H1 (cell line): Measurements from ENCODE around the gene CYP2A6. TPM values are rescaled to one million over a fixed set of nuclear protein-coding genes. Genes with fewer than 3 reads are reported as not detected.
"Not testable (repeated sequence)": the region's sequence is repeated elsewhere in the genome, so short reads cannot be mapped to it uniquely, and the experiment has no call there.

Experiments used
- CTCF ChIA-PET: fragments of 300-600 bp; sonication (Branson Sonifier 250); formaldehyde crosslinking; loops from one replicate; lab custom pipeline; 2021; ENCODE audit not compliant: partially characterized antibody; lab: Charles Lee
- POLR2A ChIA-PET: fragments of 300-600 bp; sonication (Branson Sonifier 250); formaldehyde crosslinking; loops from one replicate; lab custom pipeline; 2021; ENCODE audit warnings: inconsistent platforms; ENCODE audit not compliant: partially characterized antibody; lab: Charles Lee
- DNase-seq, 2 experiments: peaks; one replicate each; pipeline versions ENCODE4 v3.0.0 to v3.0.0-alpha.2; 2010 to 2022; ENCODE audit warnings: low spot score in 2 of 2, low read depth in 1 of 2, mixed read lengths in 1 of 2
- FAIRE-seq: peaks from 2 replicates; lab custom pipeline; 2011; peaks lifted over from hg19 to GRCh38; lab: Jason Lieb, UNC
- H2AFZ ChIP-seq: 2 replicates; pipeline ENCODE4 v1.8.1; 2012; ENCODE audit warnings: low read length, inconsistent platforms
- H2AK5ac ChIP-seq: 2 replicates; pipeline ENCODE4 v1.6.1; 2013; ENCODE audit warnings: low read depth, low read length
- H2BK120ac ChIP-seq: replicated peaks from 2 replicates; pipeline ENCODE3; 2013; ENCODE audit warnings: low read depth, low read length, inconsistent platforms
- H2BK12ac ChIP-seq: 2 replicates; pipeline ENCODE4 v1.6.1; 2013; ENCODE audit warnings: low read depth, low read length
- H2BK15ac ChIP-seq: 2 replicates; pipeline ENCODE4 v1.6.1; 2013; ENCODE audit warnings: low read length
- H2BK20ac ChIP-seq: 2 replicates; pipeline ENCODE4 v1.6.1; 2013; ENCODE audit warnings: low read length
- H2BK5ac ChIP-seq: 2 replicates; pipeline ENCODE4 v1.6.1; 2013; ENCODE audit warnings: low read depth, low read length
- H3K14ac ChIP-seq: 2 replicates; pipeline ENCODE4 v1.6.1; 2013; ENCODE audit warnings: inconsistent platforms; ENCODE audit not compliant: insufficient read length
- H3K18ac ChIP-seq: 2 replicates; pipeline ENCODE4 v1.6.1; 2013; ENCODE audit warnings: low read length; ENCODE audit errors: extremely low read depth
- H3K23ac ChIP-seq: 2 replicates; pipeline ENCODE4 v1.6.1; 2013; ENCODE audit warnings: inconsistent platforms; ENCODE audit not compliant: insufficient read length
- H3K23me2 ChIP-seq: 2 replicates; pipeline ENCODE4 v1.6.1; 2013; ENCODE audit warnings: low read depth, low read length
- H3K27ac ChIP-seq: 2 replicates; pipeline ENCODE4 v1.6.1; 2011; ENCODE audit warnings: low read depth, low read length, inconsistent platforms
- H3K27me3 ChIP-seq, 4 experiments: replicated peaks in 1 of 4; 1 replicate in 1 of 4; 2 replicates in 3 of 4; pipeline versions ENCODE4 v1.6.1 to v1.8.1; 2011 to 2013; ENCODE audit warnings: low read length in 3 of 4, mild to moderate bottlenecking in 3 of 4, inconsistent platforms in 2 of 4, mixed read lengths in 2 of 4, moderate library complexity in 1 of 4; ENCODE audit not compliant: control insufficient read depth in 3 of 4, insufficient read depth in 3 of 4; ENCODE audit errors: extremely low read depth in 1 of 4
- H3K36me3 ChIP-seq, 4 experiments: 2 replicates each; pipeline versions ENCODE4 v1.6.1 to v1.8.1; 2011 to 2013; ENCODE audit warnings: mild to moderate bottlenecking in 4 of 4, low read length in 3 of 4, moderate library complexity in 2 of 4, control low read depth in 1 of 4, inconsistent platforms in 1 of 4; ENCODE audit not compliant: insufficient read depth in 4 of 4, control insufficient read depth in 2 of 4
- H3K4ac ChIP-seq: replicated peaks from 2 replicates; pipeline ENCODE3; 2013; ENCODE audit warnings: low read length, low read depth, mixed read lengths, inconsistent platforms; ENCODE audit not compliant: insufficient read length
- H3K4me1 ChIP-seq, 4 experiments: replicated peaks in 1 of 4; 1 replicate in 1 of 4; 2 replicates in 3 of 4; pipeline versions ENCODE4 v1.6.1 to v1.8.1; 2011 to 2013; ENCODE audit warnings: low read length in 3 of 4, inconsistent platforms in 2 of 4, mixed read lengths in 1 of 4; ENCODE audit not compliant: insufficient read depth in 4 of 4, control insufficient read depth in 3 of 4
- H3K4me2 ChIP-seq, 2 experiments: 2 replicates each; pipeline versions ENCODE4 v1.6.1 to v1.8.1; 2011 to 2013; ENCODE audit warnings: low read depth in 2 of 2, low read length in 2 of 2, control low read depth in 1 of 2, inconsistent platforms in 1 of 2, mild to moderate bottlenecking in 1 of 2; ENCODE audit not compliant: insufficient read depth in 1 of 2
- H3K4me3 ChIP-seq, 4 experiments: fragments of 200-600, 300-600 bp in 1 of 4; sonication (generic), shearing (Covaris generic), sonication (Bioruptor Twin) in 1 of 4; 2 replicates each; pipeline versions ENCODE4 v1.5.1 to v1.8.1; 2011 to 2016; ENCODE audit warnings: low read length in 4 of 4, low read depth in 3 of 4, control low read depth in 2 of 4, inconsistent platforms in 2 of 4, mild to moderate bottlenecking in 2 of 4, mixed read lengths in 1 of 4, moderate library complexity in 1 of 4; ENCODE audit not compliant: insufficient read depth in 2 of 4; ENCODE audit errors: extremely low read depth in 1 of 4
- H3K56ac ChIP-seq: replicated peaks from 2 replicates; pipeline ENCODE3; 2013; ENCODE audit warnings: low read depth, mild to moderate bottlenecking, mixed read lengths, low read length, inconsistent platforms; ENCODE audit not compliant: insufficient read length
- H3K79me1 ChIP-seq: 2 replicates; pipeline ENCODE4 v1.6.1; 2013; ENCODE audit warnings: low read depth, low read length, control low read depth
- H3K79me2 ChIP-seq, 2 experiments: 2 replicates each; pipeline versions ENCODE4 v1.6.1 to v1.8.1; 2012 to 2013; ENCODE audit warnings: low read length in 2 of 2, mild to moderate bottlenecking in 2 of 2, inconsistent platforms in 1 of 2; ENCODE audit not compliant: insufficient read depth in 2 of 2, control insufficient read depth in 1 of 2
- H3K9ac ChIP-seq, 4 experiments: replicated peaks in 1 of 4; 1 replicate in 1 of 4; 2 replicates in 3 of 4; pipeline versions ENCODE4 v1.6.1 to v1.8.1; 2011 to 2013; ENCODE audit warnings: low read depth in 3 of 4, low read length in 3 of 4, control low read depth in 2 of 4, mild to moderate bottlenecking in 2 of 4, moderate library complexity in 2 of 4, inconsistent platforms in 1 of 4; ENCODE audit errors: extremely low read depth in 1 of 4
- H3K9me3 ChIP-seq, 2 experiments: 2 replicates each; pipeline versions ENCODE4 v1.6.1 to v1.8.1; 2012 to 2013; ENCODE audit warnings: mild to moderate bottlenecking in 2 of 2, moderate library complexity in 2 of 2, control low read depth in 1 of 2, inconsistent platforms in 1 of 2, low read depth in 1 of 2, low read length in 1 of 2, mixed read lengths in 1 of 2; ENCODE audit not compliant: insufficient read depth in 2 of 2
- H4K20me1 ChIP-seq, 2 experiments: replicated peaks in 1 of 2; 2 replicates each; pipeline versions ENCODE3 to v1.8.1; 2011 to 2013; ENCODE audit warnings: inconsistent platforms in 2 of 2, low read length in 2 of 2, mild to moderate bottlenecking in 1 of 2; ENCODE audit not compliant: insufficient read depth in 2 of 2, control insufficient read depth in 1 of 2
- H4K5ac ChIP-seq: 2 replicates; pipeline ENCODE4 v1.6.1; 2013; ENCODE audit warnings: low read length, low read depth, mixed read lengths, inconsistent platforms; ENCODE audit not compliant: insufficient read length
- H4K8ac ChIP-seq: 2 replicates; pipeline ENCODE4 v1.8.0; 2013; ENCODE audit warnings: mild to moderate bottlenecking, moderate library complexity, low read length, inconsistent platforms; ENCODE audit not compliant: insufficient read depth; ENCODE audit errors: extremely low read depth
- H4K91ac ChIP-seq: replicated peaks from 2 replicates; pipeline ENCODE3; 2013; ENCODE audit warnings: low read length, mixed read lengths, inconsistent platforms; ENCODE audit not compliant: insufficient read length
- WGBS, 2 experiments: shearing (Covaris generic) in 1 of 2; methylation state at CpG; one replicate each; pipeline versions ENCODE4 v1.1.6 to v1.1.7; 2013 to 2015; ENCODE audit warnings: low lambda C conversion rate in 2 of 2, mixed read lengths in 2 of 2, inconsistent platforms in 1 of 2, low coverage in 1 of 2, missing lambda C conversion rate in 1 of 2; ENCODE audit not compliant: insufficient replicate concordance in 2 of 2, insufficient coverage in 1 of 2, insufficient read length in 1 of 2; ENCODE audit errors: extremely low coverage in 1 of 2, missing lambda C conversion rate in 1 of 2; 5-methylcytosine and 5-hydroxymethylcytosine counted together
- polyA plus RNA-seq, 7 experiments: library from polyadenylated mRNA; depleted of rRNA in 3 of 7; stranded (reverse) in 5 of 7; unstranded in 2 of 7; fragments of >200 nt in 5 of 7; fragments of 200-250 nt in 2 of 7; gene quantifications; 1 replicate in 5 of 7; 2 replicates in 1 of 7; 4 replicates in 1 of 7; pipeline versions ENCODE4 v1.2.1 to v1.2.3, GENCODE V29; 2011 to 2013; ENCODE audit warnings: missing spikeins in 2 of 7, mixed read lengths in 2 of 7
- total RNA-seq: library from RNA; stranded (reverse); fragmentation: NEBNext Ultra II Directional; extraction: Animal tissue kit (Norgen Biotek cat#: 25700); gene quantifications from 2 replicates; pipeline ENCODE4 v1.2.1, GENCODE V29; 2021

CYP2A6 gene
- total and polyA plus RNA-seq, 2 of the 8 experiments (the other 6 are each of a cell fraction or from before 2014, with no cell fraction given) = 0.33 TPM; not detected in 1

- H2BK15ac ChIP-seq, H3K9me3 ChIP-seq, H2BK5ac ChIP-seq, CTCF ChIA-PET, H2BK12ac ChIP-seq, H4K91ac ChIP-seq, H2AFZ ChIP-seq, H3K27me3 ChIP-seq, H4K5ac ChIP-seq, H3K4me1 ChIP-seq, H3K79me1 ChIP-seq, H2BK120ac ChIP-seq, H3K23me2 ChIP-seq, H3K9ac ChIP-seq, H3K18ac ChIP-seq, H4K8ac ChIP-seq, FAIRE-seq, POLR2A ChIA-PET, H3K36me3 ChIP-seq, H3K14ac ChIP-seq, H2AK5ac ChIP-seq, H3K23ac ChIP-seq, H3K4ac ChIP-seq, H4K20me1 ChIP-seq, H3K79me2 ChIP-seq, H2BK20ac ChIP-seq, H3K27ac ChIP-seq, H3K56ac ChIP-seq: not testable (repeated sequence)
- peak in 1 of 2 experiments; percentile 82 for DNase-seq
- H3K4me2 ChIP-seq = peak overlapping the region; percentile 8 to 49; a peak in 2 of 4 replicates
- 39% methylated on average over 12 of the region's 19 CpGs; no CpG with 5 or more reads in 1 of the 2 experiments for WGBS, 2 experiments
- peak overlapping the region in 2 of 4 experiments; percentile 20 to 44; a peak in 3 of 8 replicates for H3K4me3 ChIP-seq
These were observed 6.6 kb downstream of the CYP2A6 start for GRCh38 chr19:40843653-40844052.
